LNCAP (cell line): ENCODE measurements around the gene LRRC10B.

ENCODE experiments used
- CTCF ChIP-seq: fragments of 450-650 bp; IDR thresholded peaks from 2 replicates; pipeline ENCODE4 v1.5.1; 2017; ENCODE audit warnings: mild to moderate bottlenecking

Gene LRRC10B

GRCh38 chr11:61549662-61550568 is 41.4 kb downstream of the LRRC10B start:
- TF ChIP-seq CTCF = no peak

GRCh38 chr11:61550665-61551227 is 42.2 kb downstream of the LRRC10B start:
- no peak for TF ChIP-seq CTCF

- TF ChIP-seq CTCF = no peak
Measured at GRCh38 chr11:61551634-61552033, 43.1 kb downstream of the LRRC10B start.

GRCh38 chr11:61552108-61552635 is 43.6 kb downstream of the LRRC10B start:
- TF ChIP-seq CTCF = no peak

GRCh38 chr11:61553373-61554171 is 45.0 kb downstream of the LRRC10B start:
- no peak for TF ChIP-seq CTCF

- TF ChIP-seq CTCF = no peak
Measured at GRCh38 chr11:61554172-61554988, 45.8 kb downstream of the LRRC10B start.
